ENCODE measurements around the gene SEMA6A. TPM values are rescaled to one million over a fixed set of nuclear protein-coding genes. Genes with fewer than 3 reads are reported as not detected.

SEMA6A gene
- total RNA-seq, 2 donors from 2014 or later: 7.4 to 11.4 TPM

DNA sequence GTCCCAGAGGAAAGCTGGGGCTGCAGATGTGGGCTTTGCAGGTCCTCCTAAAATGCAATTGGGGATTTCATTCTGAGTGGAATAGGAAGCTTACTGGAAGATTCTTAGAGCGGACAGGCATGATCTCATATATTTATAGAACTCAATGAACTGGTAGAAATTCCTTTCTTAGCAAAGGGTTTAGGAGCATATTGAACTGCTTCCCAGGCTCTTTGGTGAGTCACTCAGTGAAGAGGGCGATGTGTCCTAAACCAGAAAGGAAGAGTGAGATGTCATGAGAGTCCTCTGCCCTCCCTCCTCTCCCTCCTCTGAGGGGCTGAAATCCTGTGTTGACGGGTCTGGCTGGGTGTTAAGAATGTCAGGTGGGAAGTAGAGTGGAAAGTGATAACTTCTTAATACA is 26.3 kb upstream of the SEMA6A start:
- Histone ChIP-seq H3K4me1 (ENCODE audit: control insufficient read depth in 1 of 2, low read depth in 2 of 2) (peaks cover 5 to 38% of the 10 kb centered on the region in 2 donors), H3K4me3 (no peak overlapping the region), H3K9me3 (no peaks in the 10 kb centered on the region), H3K36me3 (no peaks in the 10 kb centered on the region), H3K27ac (peak overlapping the region in 1 of 2 donors; percentile 45), H3K27me3 (replicated peaks; ENCODE audit: insufficient read depth) (no peaks in the 10 kb centered on the region)
- TF ChIP-seq, protein P1, sequence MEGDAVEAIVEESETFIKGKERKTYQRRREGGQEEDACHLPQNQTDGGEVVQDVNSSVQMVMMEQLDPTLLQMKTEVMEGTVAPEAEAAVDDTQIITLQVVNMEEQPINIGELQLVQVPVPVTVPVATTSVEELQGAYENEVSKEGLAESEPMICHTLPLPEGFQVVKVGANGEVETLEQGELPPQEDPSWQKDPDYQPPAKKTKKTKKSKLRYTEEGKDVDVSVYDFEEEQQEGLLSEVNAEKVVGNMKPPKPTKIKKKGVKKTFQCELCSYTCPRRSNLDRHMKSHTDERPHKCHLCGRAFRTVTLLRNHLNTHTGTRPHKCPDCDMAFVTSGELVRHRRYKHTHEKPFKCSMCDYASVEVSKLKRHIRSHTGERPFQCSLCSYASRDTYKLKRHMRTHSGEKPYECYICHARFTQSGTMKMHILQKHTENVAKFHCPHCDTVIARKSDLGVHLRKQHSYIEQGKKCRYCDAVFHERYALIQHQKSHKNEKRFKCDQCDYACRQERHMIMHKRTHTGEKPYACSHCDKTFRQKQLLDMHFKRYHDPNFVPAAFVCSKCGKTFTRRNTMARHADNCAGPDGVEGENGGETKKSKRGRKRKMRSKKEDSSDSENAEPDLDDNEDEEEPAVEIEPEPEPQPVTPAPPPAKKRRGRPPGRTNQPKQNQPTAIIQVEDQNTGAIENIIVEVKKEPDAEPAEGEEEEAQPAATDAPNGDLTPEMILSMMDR (IDR thresholded peaks at IDR 0.05): no peak
- no peak for ATAC-seq (ENCODE audit: insufficient number of reproducible peaks, low FRiP score, low read depth)
- no peak for DNase-seq (ENCODE audit: low spot score)

DNA sequence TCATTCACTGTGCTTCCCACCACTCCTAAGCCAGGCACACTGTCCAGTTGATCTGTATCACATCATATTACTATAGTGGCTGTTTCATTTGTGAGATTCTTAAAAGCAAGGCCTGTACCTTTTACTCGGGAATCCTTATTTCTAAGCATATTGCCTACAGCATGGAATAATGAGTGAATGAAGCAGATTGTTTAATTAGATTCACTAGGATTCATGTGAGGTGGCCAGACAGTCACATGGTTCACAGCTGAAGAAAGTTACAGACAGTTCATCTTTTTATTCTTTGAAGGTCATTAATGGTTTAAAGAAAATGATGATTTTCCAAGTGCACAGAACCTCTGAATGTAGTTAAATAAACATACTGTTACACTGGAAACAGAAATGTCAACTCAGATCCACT is 24.3 kb upstream of the SEMA6A start:
- no peaks in the 10 kb centered on the region for H3K27me3 ChIP-seq (replicated peaks; ENCODE audit: insufficient read depth)
- H3K4me1 ChIP-seq (ENCODE audit: control insufficient read depth in 1 of 2, low read depth in 2 of 2): peaks cover 5 to 29% of the 10 kb centered on the region in 2 donors
- TF ChIP-seq, protein P1 (IDR thresholded peaks at IDR 0.05): no peak
- H3K27ac ChIP-seq: no peak overlapping the region
- no peak for ATAC-seq (ENCODE audit: insufficient number of reproducible peaks, low FRiP score, low read depth)
- no peak for DNase-seq (ENCODE audit: low spot score)
- no peak overlapping the region for H3K4me3 ChIP-seq
- no peaks in the 10 kb centered on the region for H3K36me3 ChIP-seq
- H3K9me3 ChIP-seq: no peaks in the 10 kb centered on the region

DNA sequence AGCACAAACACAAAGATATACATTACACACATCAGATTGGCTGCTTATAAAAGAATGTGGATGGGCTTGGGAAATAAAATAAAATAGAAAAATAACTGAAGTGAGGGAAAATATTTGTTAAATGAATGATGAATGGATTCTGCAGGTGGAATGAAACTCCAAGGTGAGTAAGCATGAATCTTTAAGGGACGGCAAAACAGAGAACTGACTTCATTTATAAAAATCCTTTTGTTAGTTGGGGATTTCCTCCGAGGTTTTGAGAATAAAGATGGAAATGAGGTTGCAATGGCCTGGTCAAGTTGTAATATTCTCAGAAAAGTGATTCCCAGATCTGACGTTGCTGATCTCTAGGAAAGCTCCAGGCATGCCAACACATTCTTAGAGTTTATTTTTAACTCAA is 20.9 kb upstream of the SEMA6A start:
- DNase-seq (ENCODE audit: low spot score) (no peak), ATAC-seq (ENCODE audit: insufficient number of reproducible peaks, low FRiP score, low read depth) (no peak)
- H3K4me3 ChIP-seq: no peak overlapping the region
- no peak overlapping the region for H3K27ac ChIP-seq
- H3K9me3 ChIP-seq: no peaks in the 10 kb centered on the region
- peaks cover 2 to 5% of the 10 kb centered on the region in 2 donors for H3K4me1 ChIP-seq (ENCODE audit: control insufficient read depth in 1 of 2, low read depth in 2 of 2)
- TF ChIP-seq, protein P1 (IDR thresholded peaks at IDR 0.05): no peak
- H3K36me3 ChIP-seq: no peaks in the 10 kb centered on the region
- H3K27me3 ChIP-seq (replicated peaks; ENCODE audit: insufficient read depth): no peaks in the 10 kb centered on the region

DNA sequence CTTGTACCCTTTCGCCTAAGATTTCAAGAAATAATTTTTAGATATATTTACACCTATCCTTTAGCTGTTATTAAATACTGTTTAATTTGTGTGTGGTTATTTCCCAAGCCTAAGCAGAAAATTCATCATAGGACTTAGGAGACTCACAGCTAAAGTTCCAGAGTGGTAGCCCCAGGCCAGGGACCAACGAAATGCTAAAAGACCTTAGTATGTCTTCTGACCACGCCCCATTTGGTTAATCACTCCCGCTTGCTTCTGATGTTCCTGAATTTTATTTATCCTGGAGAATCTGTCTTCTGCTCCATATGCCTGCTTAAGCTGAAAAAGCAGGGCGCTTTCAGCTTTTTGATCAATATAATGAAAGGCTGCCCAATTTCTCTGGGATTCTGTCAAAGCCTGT is 18.7 kb upstream of the SEMA6A start:
- ATAC-seq (ENCODE audit: insufficient number of reproducible peaks, low FRiP score, low read depth) (no peak), DNase-seq (ENCODE audit: low spot score) (no peak)
- TF ChIP-seq, protein P1 (IDR thresholded peaks at IDR 0.05): no peak

DNA sequence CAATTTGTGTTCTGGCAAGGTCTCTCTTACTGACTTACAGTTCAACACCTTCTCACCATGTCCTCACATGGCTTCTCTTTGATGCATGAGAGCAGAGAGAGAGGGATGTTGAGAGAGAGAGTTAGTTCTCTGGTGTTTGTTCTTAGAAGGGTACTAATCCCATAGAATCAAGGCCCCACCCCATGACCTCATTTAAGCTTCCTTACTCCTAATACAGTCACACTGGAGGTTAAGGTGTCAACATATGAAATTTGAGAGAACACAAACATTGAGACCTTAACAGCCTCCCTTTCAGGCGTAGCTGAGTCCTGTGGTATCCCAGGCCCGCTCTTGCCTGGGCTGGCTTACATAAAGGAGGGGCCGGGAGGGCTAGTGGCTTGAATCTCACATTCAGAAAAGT is 10.6 kb upstream of the SEMA6A start:
- TF ChIP-seq, protein P1 (IDR thresholded peaks at IDR 0.05): no peak
- H3K9me3 ChIP-seq: no peaks in the 10 kb centered on the region
- no peak overlapping the region for H3K27ac ChIP-seq
- no peak for ATAC-seq (ENCODE audit: insufficient number of reproducible peaks, low FRiP score, low read depth)
- no peaks in the 10 kb centered on the region for H3K36me3 ChIP-seq
- H3K4me1 ChIP-seq (ENCODE audit: control insufficient read depth in 1 of 2, low read depth in 2 of 2): no peaks in the 10 kb centered on the region
- no peak overlapping the region for H3K4me3 ChIP-seq
- no peak for DNase-seq (ENCODE audit: low spot score)
- H3K27me3 ChIP-seq (replicated peaks; ENCODE audit: insufficient read depth): no peaks in the 10 kb centered on the region

More for the DNA sequence above, 18.7 kb upstream of the SEMA6A start:
- H3K36me3 ChIP-seq: no peaks in the 10 kb centered on the region
- no peaks in the 10 kb centered on the region for H3K4me1 ChIP-seq (ENCODE audit: control insufficient read depth in 1 of 2, low read depth in 2 of 2)
- H3K4me3 ChIP-seq: no peak overlapping the region
- no peaks in the 10 kb centered on the region for H3K27me3 ChIP-seq (replicated peaks; ENCODE audit: insufficient read depth)
- no peaks in the 10 kb centered on the region for H3K9me3 ChIP-seq
- no peak overlapping the region for H3K27ac ChIP-seq
